ENCODE data around the gene STARD3.
"Not testable (repeated sequence)": the region's sequence is repeated elsewhere in the genome, so short reads cannot be mapped to it uniquely, and the experiment has no call there.

- TF ChIP-seq TEAD4 (CRISPR knock-in tag; IDR thresholded peaks at IDR 0.05); JUN (CRISPR knock-in tag; IDR thresholded peaks at IDR 0.05); FOXJ3 (CRISPR knock-in tag; IDR thresholded peaks at IDR 0.05; ENCODE audit: borderline replicate concordance); CTCF (IDR thresholded peaks at IDR 0.05); MAX (CRISPR knock-in tag; IDR thresholded peaks at IDR 0.05); ZNF263 (CRISPR knock-in tag; IDR thresholded peaks at IDR 0.05; ENCODE audit: low read depth); IRF2 (CRISPR knock-in tag; IDR thresholded peaks at IDR 0.05; ENCODE audit: borderline replicate concordance, low read depth): not testable (repeated sequence)
- TF ChIP-seq, protein P1, sequence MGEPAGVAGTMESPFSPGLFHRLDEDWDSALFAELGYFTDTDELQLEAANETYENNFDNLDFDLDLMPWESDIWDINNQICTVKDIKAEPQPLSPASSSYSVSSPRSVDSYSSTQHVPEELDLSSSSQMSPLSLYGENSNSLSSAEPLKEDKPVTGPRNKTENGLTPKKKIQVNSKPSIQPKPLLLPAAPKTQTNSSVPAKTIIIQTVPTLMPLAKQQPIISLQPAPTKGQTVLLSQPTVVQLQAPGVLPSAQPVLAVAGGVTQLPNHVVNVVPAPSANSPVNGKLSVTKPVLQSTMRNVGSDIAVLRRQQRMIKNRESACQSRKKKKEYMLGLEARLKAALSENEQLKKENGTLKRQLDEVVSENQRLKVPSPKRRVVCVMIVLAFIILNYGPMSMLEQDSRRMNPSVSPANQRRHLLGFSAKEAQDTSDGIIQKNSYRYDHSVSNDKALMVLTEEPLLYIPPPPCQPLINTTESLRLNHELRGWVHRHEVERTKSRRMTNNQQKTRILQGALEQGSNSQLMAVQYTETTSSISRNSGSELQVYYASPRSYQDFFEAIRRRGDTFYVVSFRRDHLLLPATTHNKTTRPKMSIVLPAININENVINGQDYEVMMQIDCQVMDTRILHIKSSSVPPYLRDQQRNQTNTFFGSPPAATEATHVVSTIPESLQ (CRISPR knock-in tag; IDR thresholded peaks at IDR 0.05) = not testable (repeated sequence)
These were observed 62.3 kb downstream of the STARD3 start for GRCh38 chr17:39699157-39699817.
